Adrenal gland (tissue), 12 donors: ENCODE results near the gene CATSPER4. TPM values are rescaled to one million over a fixed set of nuclear protein-coding genes. Genes with fewer than 3 reads are reported as not detected.

Experiments used
- DNase-seq, 7 donors: peaks; one replicate each; pipeline ENCODE4 v3.0.0-alpha.2; 2019 to 2020
- H3K27ac ChIP-seq, 5 donors: fragments of 200-600 bp; sonication (generic) in 4 of 5; 1 replicate in 3 of 5; 2 replicates in 2 of 5; pipeline versions ENCODE4 v1.5.1 to v1.8.0; 2016 to 2020; ENCODE audit warnings: mild to moderate bottlenecking in 1 of 5
- H3K27me3 ChIP-seq: fragments of 200-600 bp; 2 replicates; pipeline ENCODE4 v1.8.0; 2021
- H3K36me3 ChIP-seq, 2 donors: fragments of 200-600 bp; replicated peaks in 1 of 2; 1 replicate in 1 of 2; 2 replicates in 1 of 2; pipeline versions ENCODE4 v1.5.1 to v1.8.0; 2018 to 2022
- H3K4me1 ChIP-seq, 2 donors: fragments of 200-600 bp; replicated peaks in 1 of 2; 1 replicate in 1 of 2; 2 replicates in 1 of 2; pipeline versions ENCODE4 v1.5.1 to v1.8.0; 2018 to 2021
- H3K4me3 ChIP-seq, 4 donors: fragments of 200-600 bp; sonication (generic) in 3 of 4; one replicate each; pipeline ENCODE4 v1.5.1; 2016 to 2018
- H3K9me3 ChIP-seq, 3 donors: fragments of 200-600 bp; sonication (generic) in 1 of 3; replicated peaks in 1 of 3; 1 replicate in 2 of 3; 2 replicates in 1 of 3; pipeline versions ENCODE4 v1.5.1 to v1.8.0; 2016 to 2021
- CTCF ChIP-seq, 6 experiments: fragments of 450-650 bp in 4 of 6; fragments of 200-600 bp in 2 of 6; sonication (generic) in 1 of 6; IDR thresholded peaks; 1 replicate in 5 of 6; 2 replicates in 1 of 6; pipeline versions ENCODE4 v1.5.1 to v1.8.0; 2016 to 2021; ENCODE audit warnings: antibody characterized with exemption in 6 of 6, mild to moderate bottlenecking in 2 of 6, moderate library complexity in 1 of 6
- POLR2A ChIP-seq, 2 donors: fragments of 450-650 bp; IDR thresholded peaks; one replicate each; pipeline ENCODE4 v1.6.1; 2017; ENCODE audit warnings: antibody characterized with exemption in 2 of 2, mild to moderate bottlenecking in 2 of 2, moderate library complexity in 1 of 2
- WGBS, 4 donors: extraction: QIAGEN DNeasy Blood & Tissue Kit in 2 of 4; methylation state at CpG; one replicate each; pipeline versions ENCODE4 v1.1.5 to v1.1.7; 2013 to 2017; 5-methylcytosine and 5-hydroxymethylcytosine counted together
- intact Hi-C, 2 donors: fragments of 100-400 bp; cut with DNase I; formaldehyde crosslinking; loops; one replicate each; pipeline versions ENCODE4 v1.14.1 to v1.15.0; 2022 to 2023
- polyA plus RNA-seq, 3 donors: library from polyadenylated mRNA; stranded (reverse); fragments of 200-250 nt in 2 of 3; fragments of 350-450 nt in 1 of 3; fragmentation: Illumina TruSeq in 1 of 3; extraction: RNeasy Lipid Tissue Mini Kit (QIAGEN cat#74804) in 1 of 3; gene quantifications; one replicate each; pipeline ENCODE4 v1.2.3, GENCODE V29; 2013 to 2014
- total RNA-seq, 9 donors: library from RNA; depleted of rRNA in 4 of 9; stranded (reverse); fragments of >200 nt in 4 of 9; fragments of 120-200 nt in 1 of 9; fragmentation: NEBNext Ultra II Directional in 1 of 9; extraction: Animal tissue kit (Norgen Biotek cat#: 25700) in 1 of 9; gene quantifications; one replicate each; pipeline versions ENCODE4 v1.1.0 to v1.2.4, GENCODE V29; 2013 to 2023
- donor health status: healthy with polysubstance abuse.
- donor health status: Bipolar disorder and iron deficiency.
- donor health status: DM: yes; HTN: yes; CAD: no.
- donor health status: DM: no; HTN: no; CAD: no.
- donor health status: DM: no; HTN: no; CAD: no.
- donor health status: DM: yes; HTN: yes; CAD: no.

Gene CATSPER4
- total and polyA plus RNA-seq, 12 donors = not detected

- TF ChIP-seq POLR2A (IDR thresholded peaks at IDR 0.05) (no peak), CTCF (IDR thresholded peaks at IDR 0.05) (no peak)
- Histone ChIP-seq H3K27ac (no peak overlapping the region), H3K27me3 (no peaks in the 10 kb centered on the region), H3K4me1 (no peaks in the 10 kb centered on the region), H3K9me3 (no peaks in the 10 kb centered on the region), H3K4me3 (no peak overlapping the region), H3K36me3 (no peaks in the 10 kb centered on the region)
- WGBS, 4 donors = 75 to 85% (median 76%) methylated on average over 7 to 9 of the region's 9 CpGs
- no peak for DNase-seq
- intact Hi-C loops = no loop called here
Observed at GRCh38 chr1:26203642-26204318, 13.4 kb downstream of the CATSPER4 start.

GRCh38 chr1:26210147-26210870, 19.9 kb downstream of the CATSPER4 start:
- 60 to 83% (median 79%) methylated on average over 3 to 5 of the region's 5 CpGs for WGBS, 4 donors
- Histone ChIP-seq H3K4me3 (no peak overlapping the region), H3K36me3 (no peaks in the 10 kb centered on the region), H3K27me3 (no peaks in the 10 kb centered on the region), H3K9me3 (no peaks in the 10 kb centered on the region), H3K4me1 (no peaks in the 10 kb centered on the region), H3K27ac (no peak overlapping the region)
- TF ChIP-seq CTCF (IDR thresholded peaks at IDR 0.05) (no peak), POLR2A (IDR thresholded peaks at IDR 0.05) (no peak)
- intact Hi-C loops = no loop called here
- no peak for DNase-seq

GRCh38 chr1:26212726-26213125, 22.3 kb downstream of the CATSPER4 start:
- Histone ChIP-seq H3K9me3 (no peaks in the 10 kb centered on the region), H3K36me3 (no peaks in the 10 kb centered on the region), H3K4me3 (no peak overlapping the region), H3K4me1 (no peaks in the 10 kb centered on the region), H3K27me3 (no peaks in the 10 kb centered on the region), H3K27ac (no peak overlapping the region)
- TF ChIP-seq POLR2A (IDR thresholded peaks at IDR 0.05) (no peak), CTCF (IDR thresholded peaks at IDR 0.05) (no peak)
- intact Hi-C loops = no loop called here
- 84 to 90% (median 88%) methylated on average over 5 of the region's 5 CpGs for WGBS, 4 donors
- DNase-seq = no peak

GRCh38 chr1:26213335-26213905, 23.0 kb downstream of the CATSPER4 start:
- Histone ChIP-seq H3K27me3 (no peaks in the 10 kb centered on the region), H3K4me1 (no peaks in the 10 kb centered on the region), H3K4me3 (no peak overlapping the region), H3K36me3 (no peaks in the 10 kb centered on the region), H3K27ac (no peak overlapping the region), H3K9me3 (no peaks in the 10 kb centered on the region)
- DNase-seq = no peak
- intact Hi-C loops = no loop called here
- WGBS, 4 donors = 81 to 91% (median 86%) methylated on average over 6 of the region's 6 CpGs
- TF ChIP-seq CTCF (IDR thresholded peaks at IDR 0.05) = no peak
- TF ChIP-seq POLR2A (IDR thresholded peaks at IDR 0.05) = no peak
